ENCODE data around the gene KCNK6. TPM values are rescaled to one million over a fixed set of nuclear protein-coding genes. Genes with fewer than 3 reads are reported as not detected.

The KCNK6 gene
- total RNA-seq, 2 donors from 2014 or later: 1.3 to 3.8 TPM

DNA sequence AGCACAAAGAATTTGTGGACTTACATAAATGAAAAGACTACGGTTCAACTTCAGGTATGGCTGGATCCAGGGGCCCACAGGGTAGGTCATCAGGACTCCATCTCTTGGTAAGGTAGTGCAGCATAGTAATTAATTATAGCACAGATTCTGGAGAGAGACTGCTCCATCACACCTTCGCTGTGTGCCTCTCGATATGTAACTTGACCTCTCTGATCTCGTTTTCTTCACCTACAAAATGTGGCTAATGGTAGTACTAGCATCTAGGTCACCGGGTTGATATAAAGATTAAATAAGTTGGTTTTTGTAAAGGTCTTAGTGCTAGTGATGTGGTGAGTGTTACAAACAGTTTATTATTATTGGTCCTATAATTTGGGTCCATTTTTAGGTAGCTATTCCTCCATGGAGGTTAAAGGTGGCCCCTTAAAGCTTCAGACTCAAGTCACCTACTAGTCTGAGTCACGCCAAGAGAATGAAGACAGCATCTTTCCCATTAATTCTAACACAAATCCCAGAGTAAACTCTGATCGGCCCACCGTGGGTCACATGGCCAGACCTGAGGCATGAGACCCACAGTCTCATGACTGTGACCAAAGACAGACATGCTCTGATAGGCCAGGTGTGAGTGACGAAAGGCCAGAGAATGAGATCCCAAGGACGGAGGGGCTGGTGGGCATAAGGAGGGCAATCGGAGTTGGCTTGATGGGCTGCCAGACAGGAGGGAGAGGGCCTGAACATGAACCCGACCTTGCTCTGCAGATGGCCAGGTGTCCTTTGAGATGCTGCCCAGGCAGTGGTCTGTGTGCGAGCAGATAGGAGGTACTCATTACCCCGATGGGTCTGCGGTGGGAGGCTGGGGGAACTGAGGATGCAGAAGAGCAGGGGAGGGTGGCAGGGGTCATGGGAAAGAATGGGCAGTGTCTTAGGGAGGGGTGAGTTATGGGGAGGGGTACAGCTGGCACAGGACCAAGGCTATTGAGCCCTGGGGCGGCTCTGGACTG, 36.4 kb downstream of the KCNK6 start:
- peaks cover 0 to 1% of the 10 kb centered on the region in 2 donors for H3K4me1 ChIP-seq
- H3K4me3 ChIP-seq: no peak overlapping the region
- TF ChIP-seq, protein P1, sequence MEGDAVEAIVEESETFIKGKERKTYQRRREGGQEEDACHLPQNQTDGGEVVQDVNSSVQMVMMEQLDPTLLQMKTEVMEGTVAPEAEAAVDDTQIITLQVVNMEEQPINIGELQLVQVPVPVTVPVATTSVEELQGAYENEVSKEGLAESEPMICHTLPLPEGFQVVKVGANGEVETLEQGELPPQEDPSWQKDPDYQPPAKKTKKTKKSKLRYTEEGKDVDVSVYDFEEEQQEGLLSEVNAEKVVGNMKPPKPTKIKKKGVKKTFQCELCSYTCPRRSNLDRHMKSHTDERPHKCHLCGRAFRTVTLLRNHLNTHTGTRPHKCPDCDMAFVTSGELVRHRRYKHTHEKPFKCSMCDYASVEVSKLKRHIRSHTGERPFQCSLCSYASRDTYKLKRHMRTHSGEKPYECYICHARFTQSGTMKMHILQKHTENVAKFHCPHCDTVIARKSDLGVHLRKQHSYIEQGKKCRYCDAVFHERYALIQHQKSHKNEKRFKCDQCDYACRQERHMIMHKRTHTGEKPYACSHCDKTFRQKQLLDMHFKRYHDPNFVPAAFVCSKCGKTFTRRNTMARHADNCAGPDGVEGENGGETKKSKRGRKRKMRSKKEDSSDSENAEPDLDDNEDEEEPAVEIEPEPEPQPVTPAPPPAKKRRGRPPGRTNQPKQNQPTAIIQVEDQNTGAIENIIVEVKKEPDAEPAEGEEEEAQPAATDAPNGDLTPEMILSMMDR (IDR thresholded peaks at IDR 0.05): no peak
- DNase-seq (ENCODE audit: low spot score): no peak
- H3K36me3 ChIP-seq: no peaks in the 10 kb centered on the region
- H3K9me3 ChIP-seq: no peaks in the 10 kb centered on the region
- H3K27me3 ChIP-seq: no peaks in the 10 kb centered on the region
- H3K27ac ChIP-seq: no peak overlapping the region

DNA sequence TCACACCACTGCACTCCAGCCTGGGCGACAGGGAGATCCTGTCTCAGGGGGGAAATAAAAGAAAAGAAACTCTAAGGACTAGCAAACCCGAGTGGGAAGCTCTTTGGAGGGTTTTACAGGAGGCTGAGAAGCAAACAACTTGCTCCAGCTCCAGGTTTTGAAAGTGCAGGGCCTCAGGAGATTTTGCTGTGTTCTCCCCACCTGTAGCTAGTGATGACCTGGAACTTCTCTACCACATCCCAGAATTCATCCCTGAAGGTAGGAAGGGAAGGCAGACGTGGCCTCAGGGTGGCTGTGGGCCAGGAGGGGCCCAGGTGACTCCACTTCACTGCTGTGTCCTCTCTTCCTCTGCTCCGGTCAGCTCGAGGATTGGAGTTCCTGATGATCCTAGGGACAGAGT, 38.4 kb downstream of the KCNK6 start:
- H3K4me3 ChIP-seq: no peak overlapping the region
- H3K27ac ChIP-seq: no peak overlapping the region
- H3K36me3 ChIP-seq: no peaks in the 10 kb centered on the region
- TF ChIP-seq, protein P1 (IDR thresholded peaks at IDR 0.05): no peak
- H3K27me3 ChIP-seq: no peaks in the 10 kb centered on the region
- H3K9me3 ChIP-seq: no peaks in the 10 kb centered on the region
- peaks cover 0 to 21% of the 10 kb centered on the region in 2 donors for H3K4me1 ChIP-seq
- DNase-seq (ENCODE audit: low spot score): no peak

DNA sequence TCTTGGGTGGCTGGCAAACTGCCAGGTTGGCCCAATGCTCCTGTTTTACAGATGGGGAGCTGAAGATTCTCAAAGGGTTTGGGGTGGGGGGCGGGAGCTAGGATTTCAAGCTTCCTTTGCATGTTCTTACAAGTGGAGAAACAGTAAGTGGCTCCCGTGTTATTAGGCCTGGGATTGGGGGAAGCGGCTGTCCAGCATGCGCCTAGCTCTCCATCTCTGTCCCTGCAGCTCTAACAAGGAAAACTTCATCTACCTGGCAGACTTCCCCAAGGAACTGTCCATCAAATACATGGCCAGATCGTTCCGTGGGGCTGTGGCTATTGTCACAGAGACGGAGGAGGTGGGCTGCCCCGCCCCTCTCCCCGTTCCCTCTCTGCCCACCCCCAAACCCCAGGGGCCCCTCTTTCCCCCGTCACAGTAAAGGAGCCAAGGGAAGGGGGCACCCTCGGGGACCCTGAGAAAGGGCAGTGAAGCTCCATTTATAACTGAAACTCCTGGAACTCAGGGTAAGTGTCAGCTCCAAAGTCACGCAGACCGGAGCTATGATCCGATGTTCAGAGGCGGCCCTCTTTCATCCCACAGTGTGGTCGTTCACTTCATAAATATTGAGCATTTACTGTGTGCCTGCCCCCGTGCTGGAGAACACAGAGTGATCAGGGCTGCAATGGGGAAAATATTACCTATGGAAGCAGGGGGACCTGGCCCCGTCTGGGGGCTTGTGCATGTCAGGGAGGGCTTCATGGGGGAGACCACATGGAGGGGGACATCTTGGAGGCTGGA, 39.8 kb downstream of the KCNK6 start:
- no peaks in the 10 kb centered on the region for H3K27me3 ChIP-seq
- no peaks in the 10 kb centered on the region for H3K9me3 ChIP-seq
- TF ChIP-seq, protein P1 (IDR thresholded peaks at IDR 0.05): no peak
- H3K4me3 ChIP-seq: no peak overlapping the region
- H3K36me3 ChIP-seq: no peaks in the 10 kb centered on the region
- H3K4me1 ChIP-seq: peaks cover 0 to 21% of the 10 kb centered on the region in 2 donors
- no peak overlapping the region for H3K27ac ChIP-seq
- DNase-seq (ENCODE audit: low spot score): no peak

DNA sequence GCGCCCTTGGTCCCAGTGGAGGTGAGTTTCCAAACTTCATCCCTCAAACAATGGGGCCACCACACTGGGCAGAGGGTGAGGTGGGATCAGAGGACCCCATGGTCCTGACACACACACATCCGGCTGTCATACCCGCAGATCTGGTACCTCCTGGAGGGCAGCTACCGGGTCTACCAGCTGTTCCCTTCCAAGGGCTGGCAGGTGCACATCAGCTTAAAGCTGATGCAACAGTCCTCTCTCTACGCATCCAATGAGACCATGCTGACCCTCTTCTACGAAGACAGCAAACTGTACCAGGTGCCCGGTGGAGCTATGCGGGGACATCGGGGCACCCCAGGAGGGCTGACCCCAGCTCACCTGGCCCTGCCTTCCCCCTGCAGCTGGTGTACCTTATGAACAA, 40.7 kb downstream of the KCNK6 start:
- H3K27me3 ChIP-seq: no peaks in the 10 kb centered on the region
- H3K4me3 ChIP-seq: no peak overlapping the region
- H3K4me1 ChIP-seq: peaks cover 0 to 21% of the 10 kb centered on the region in 2 donors
- no peak for DNase-seq (ENCODE audit: low spot score)
- H3K27ac ChIP-seq: no peak overlapping the region
- TF ChIP-seq, protein P1 (IDR thresholded peaks at IDR 0.05): no peak
- no peaks in the 10 kb centered on the region for H3K36me3 ChIP-seq
- H3K9me3 ChIP-seq: no peaks in the 10 kb centered on the region

DNA sequence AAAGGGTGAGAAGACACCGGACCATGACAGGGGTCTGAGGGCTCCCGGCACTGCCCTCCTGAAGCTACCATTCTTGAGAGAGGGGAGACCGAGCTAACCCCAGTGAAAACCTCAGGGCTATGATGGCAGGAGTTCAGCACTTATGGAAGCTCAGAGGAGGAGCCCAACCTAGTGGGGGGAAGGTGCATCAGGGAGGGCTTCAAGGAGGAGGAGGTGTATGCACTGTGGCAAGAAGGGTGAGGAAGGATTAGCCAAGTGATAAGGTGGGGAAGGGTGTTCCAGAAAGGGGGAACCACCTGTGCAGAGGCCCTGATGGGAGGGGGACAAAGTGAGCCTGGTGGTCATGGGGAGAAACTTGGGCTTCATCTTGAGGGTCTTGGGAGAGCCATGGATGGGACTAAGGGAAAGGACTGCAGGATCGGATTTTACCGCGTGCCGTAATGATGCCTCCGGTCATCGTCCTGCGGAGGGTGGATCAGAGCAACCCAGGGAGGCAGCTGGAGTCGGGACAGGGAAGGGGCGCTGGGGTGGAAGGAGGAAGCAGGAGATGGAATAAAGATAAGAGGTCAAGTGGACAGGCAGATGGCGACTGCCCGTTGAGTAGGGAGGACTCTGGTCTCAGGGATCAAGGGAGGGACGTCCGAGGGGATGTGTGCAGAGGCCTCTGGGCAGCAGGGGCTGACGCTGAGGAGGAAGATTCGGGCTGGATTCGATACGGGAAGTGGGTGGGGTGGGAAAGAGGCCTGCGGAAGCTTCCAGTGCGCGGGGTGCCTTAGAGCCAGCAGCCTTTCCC, 41.4 kb downstream of the KCNK6 start:
- Histone ChIP-seq H3K27ac (no peak overlapping the region), H3K4me1 (peaks cover 0 to 21% of the 10 kb centered on the region in 2 donors), H3K27me3 (no peaks in the 10 kb centered on the region)

More for the DNA sequence above, 41.4 kb downstream of the KCNK6 start:
- no peaks in the 10 kb centered on the region for H3K36me3 ChIP-seq
- no peaks in the 10 kb centered on the region for H3K9me3 ChIP-seq
- TF ChIP-seq, protein P1 (IDR thresholded peaks at IDR 0.05): no peak
- DNase-seq (ENCODE audit: low spot score): no peak
- H3K4me3 ChIP-seq: peak overlapping the region; percentile 43 to 64

Measured in right atrium auricular region (tissue), 2 donors.